K562 (cell line): ENCODE measurements around the gene SHISA9. TPM values are rescaled to one million over a fixed set of nuclear protein-coding genes. Genes with fewer than 3 reads are reported as not detected.

ENCODE experiments used
- ATAC-seq: fragments of 200-7000 bp; cut with Tn5 transposase; 3 replicates; pipeline ENCODE4 v1.9.1; 2020; ENCODE audit warnings: moderate library complexity
- BruUV-seq: library from RNA; stranded (reverse); fragments of 400-500 nt; replicated peaks from 2 replicates; lab custom pipeline; 2021; lab: Mats Ljungman, UMichigan
- CTCF ChIA-PET: fragments of 300-600 bp; formaldehyde crosslinking; extraction: SDS; loops from one replicate; lab custom pipeline; 2021; ENCODE audit warnings: low intra/inter-chr PET ratio; lab: Yijun Ruan, JAX
- POLR2A ChIA-PET: fragments of 300-600, 350-650 bp; sonication (Branson Sonifier 250); formaldehyde crosslinking; extraction: SDS; loops from one replicate; lab custom pipeline; 2021; ENCODE audit warnings: antibody characterized with exemption, inconsistent platforms; lab: Yijun Ruan, JAX
- DNase-seq, 4 experiments: peaks; one replicate each; pipeline versions ENCODE4 v3.0.0 to v3.0.0-alpha.2; 2011 to 2018; ENCODE audit warnings: low spot score in 3 of 4, mixed read lengths in 3 of 4; ENCODE audit errors: extremely low read depth in 1 of 4
- FAIRE-seq: peaks from 2 replicates; lab custom pipeline; 2011; peaks lifted over from hg19 to GRCh38; lab: Jason Lieb, UNC
- H2AFZ ChIP-seq: 2 replicates; pipeline ENCODE4 v1.6.0; 2011; ENCODE audit warnings: low read depth, low read length, control low read depth, inconsistent platforms
- H3K27ac ChIP-seq: fragments of 200-600 bp; 3 replicates; pipeline ENCODE4 v1.8.0; 2011; ENCODE audit warnings: low read depth, mild to moderate bottlenecking, control low read depth, inconsistent platforms, low read length, moderate library complexity, mixed read lengths; ENCODE audit errors: extremely low read depth
- H3K27me3 ChIP-seq, 2 experiments: fragments of 300-600 bp in 1 of 2; 2 replicates in 1 of 2; 3 replicates in 1 of 2; pipeline versions ENCODE4 v1.6.0 to v1.8.0; 2011; ENCODE audit warnings: inconsistent platforms in 2 of 2, low read length in 2 of 2, mild to moderate bottlenecking in 1 of 2, mixed read lengths in 1 of 2, moderate library complexity in 1 of 2; ENCODE audit not compliant: control insufficient read depth in 2 of 2, insufficient read depth in 2 of 2
- H3K36me3 ChIP-seq: fragments of 300-600 bp; 3 replicates; pipeline ENCODE4 v1.8.0; 2011; ENCODE audit warnings: mild to moderate bottlenecking, low read length, inconsistent platforms; ENCODE audit not compliant: control insufficient read depth, insufficient read depth
- H3K4me1 ChIP-seq, 2 experiments: fragments of 200-600 bp in 1 of 2; replicated peaks in 1 of 2; 2 replicates in 1 of 2; 3 replicates in 1 of 2; pipeline versions ENCODE4 v1.5.1 to v1.8.0; 2011; ENCODE audit warnings: inconsistent platforms in 2 of 2, low read length in 2 of 2, mild to moderate bottlenecking in 1 of 2, mixed read lengths in 1 of 2, moderate library complexity in 1 of 2; ENCODE audit not compliant: control insufficient read depth in 2 of 2, insufficient read depth in 2 of 2
- H3K4me2 ChIP-seq: 2 replicates; pipeline ENCODE4 v1.6.1; 2011; ENCODE audit warnings: low read length, control low read depth, inconsistent platforms, mixed read lengths; ENCODE audit not compliant: insufficient read depth
- H3K4me3 ChIP-seq: fragments of 200-600 bp; sonication (generic), shearing (Covaris generic); 2 replicates; pipeline ENCODE4 v1.5.1; 2016; ENCODE audit warnings: control low read depth, inconsistent platforms
- H3K79me2 ChIP-seq: fragments of 200-600 bp; 3 replicates; pipeline ENCODE4 v1.8.0; 2011; ENCODE audit warnings: low read length, inconsistent platforms; ENCODE audit not compliant: control insufficient read depth, insufficient read depth
- H3K9ac ChIP-seq, 2 experiments: 2 replicates each; pipeline versions ENCODE4 v1.6.0 to v1.6.1; 2011; ENCODE audit warnings: low read depth in 2 of 2, low read length in 2 of 2, control low read depth in 1 of 2, inconsistent platforms in 1 of 2, mild to moderate bottlenecking in 1 of 2, mixed read lengths in 1 of 2; ENCODE audit not compliant: insufficient read depth in 1 of 2
- H3K9me1 ChIP-seq: one replicate; pipeline ENCODE4 v1.6.0; 2011; ENCODE audit warnings: inconsistent platforms, mild to moderate bottlenecking, low read length, moderate library complexity; ENCODE audit not compliant: control insufficient read depth, insufficient read depth
- H3K9me3 ChIP-seq: replicated peaks from 2 replicates; pipeline ENCODE4 v1.5.1; 2011; ENCODE audit warnings: low read depth, low read length, inconsistent platforms; ENCODE audit not compliant: control insufficient read depth, insufficient read depth
- H4K20me1 ChIP-seq: replicated peaks from 2 replicates; pipeline ENCODE4 v1.6.1; 2011; ENCODE audit warnings: low read length, inconsistent platforms, mixed read lengths; ENCODE audit not compliant: control insufficient read depth, insufficient read depth
- CBX3 ChIP-seq, 2 experiments: IDR thresholded peaks; 1 replicate in 1 of 2; 2 replicates in 1 of 2; pipeline ENCODE4 v1.6.1; 2012; ENCODE audit warnings: inconsistent platforms in 2 of 2, low read length in 2 of 2, borderline replicate concordance in 1 of 2, control low read depth in 1 of 2
- CREB1 ChIP-seq, 2 experiments: sonication (generic) in 1 of 2; formaldehyde crosslinking in 1 of 2; IDR thresholded peaks; 2 replicates each; pipeline versions ENCODE4 v1.6.1 to v1.8.0; 2012 to 2022; ENCODE audit warnings: inconsistent platforms in 1 of 2, mild to moderate bottlenecking in 1 of 2, missing genetic modification reagents in 1 of 2, moderate library complexity in 1 of 2
- CTCFL ChIP-seq: IDR thresholded peaks from 2 replicates; pipeline ENCODE4 v1.6.1; 2011; ENCODE audit warnings: borderline replicate concordance, low read depth, mild to moderate bottlenecking, moderate library complexity, low read length; ENCODE audit not compliant: insufficient read depth, poor library complexity, severe bottlenecking
- E2F5 ChIP-seq: sonication (generic); formaldehyde crosslinking; IDR thresholded peaks from 2 replicates; pipeline ENCODE4 v1.8.0; 2022; ENCODE audit warnings: mild to moderate bottlenecking, missing genetic modification reagents
- IRF1 ChIP-seq: sonication (generic); formaldehyde crosslinking; IDR thresholded peaks from 2 replicates; pipeline ENCODE4 v1.8.0; 2022; ENCODE audit warnings: missing genetic modification reagents, mild to moderate bottlenecking, borderline replicate concordance
- MLX ChIP-seq, 2 experiments: fragments of 450-650 bp in 1 of 2; sonication (generic) in 1 of 2; formaldehyde crosslinking; conservative IDR thresholded peaks; 2 replicates each; pipeline versions ENCODE4 v1.4.0 to v1.8.1; 2020 to 2022; ENCODE audit warnings: mild to moderate bottlenecking in 1 of 2, missing genetic modification reagents in 1 of 2
- NFE2 ChIP-seq: IDR thresholded peaks from 2 replicates; pipeline ENCODE4 v1.6.1; 2014; ENCODE audit warnings: antibody characterized with exemption, low read depth
- NRF1 ChIP-seq, 2 experiments: fragments of 450-650 bp; IDR thresholded peaks in 1 of 2; conservative IDR thresholded peaks in 1 of 2; 2 replicates each; pipeline ENCODE4 v1.6.1; 2014; ENCODE audit warnings: mild to moderate bottlenecking in 2 of 2
- ZKSCAN1 ChIP-seq: fragments of 150-350 bp; IDR thresholded peaks from 2 replicates; pipeline ENCODE4 v1.6.1; 2016; ENCODE audit warnings: low read depth, low read length
- WGBS: fragments of 100-300 bp; shearing (Covaris generic); methylation state at CpG from one replicate; pipeline ENCODE4 v1.1.6; 2016; ENCODE audit warnings: low coverage, mixed read lengths; ENCODE audit not compliant: insufficient coverage; ENCODE audit errors: missing lambda C conversion rate; 5-methylcytosine and 5-hydroxymethylcytosine counted together
- in situ Hi-C: fragments of 300-500 bp; cut with MboI; formaldehyde crosslinking; loops from 4 replicates; pipeline ENCODE4 v1.15.0; 2018; ENCODE audit warnings: inconsistent platforms, mixed read lengths
- intact Hi-C: fragments of 100-400 bp; cut with micrococcal nuclease; formaldehyde crosslinking; loops from 2 replicates; pipeline ENCODE4 v1.14.2; 2022
- polyA plus RNA-seq, 8 experiments: library from polyadenylated mRNA; depleted of rRNA in 4 of 8; stranded (reverse) in 5 of 8; unstranded in 3 of 8; fragments of >200 nt; fragmentation: Nextera tagmentation in 2 of 8; fragmentation: Illumina TruSeq in 1 of 8; extraction: Ambion mirVana in 2 of 8; extraction: Trizol in 1 of 8; gene quantifications; 2 replicates each; pipeline versions ENCODE4 v1.2.1 to v1.2.3, GENCODE V29; 2011 to 2014; ENCODE audit warnings: inconsistent platforms in 1 of 8, missing spikeins in 1 of 8
- total RNA-seq, 7 experiments: library from RNA; depleted of rRNA in 6 of 7; stranded (reverse); fragments of >200 nt in 6 of 7; fragmentation: Illumina TruSeq in 2 of 7; extraction: Trizol in 2 of 7; gene quantifications; 2 replicates each; pipeline versions ENCODE4 v1.2.1 to v1.2.3, GENCODE V29; 2011 to 2021; ENCODE audit warnings: low replicate concordance in 1 of 7

Gene SHISA9
- total and polyA plus RNA-seq, 9 of the 15 experiments (the other 6 are each of a cell fraction or from before 2014, with no cell fraction given): under 0.01 to 0.16 (median 0.01) TPM; not detected in 6

GRCh38 chr16:13052431-13052830 lies 151.0 kb downstream of the SHISA9 start:
- CTCF ChIA-PET: no interaction called here
- BruUV-seq: no TSS peak
- Histone ChIP-seq H3K9me1 (no peaks in the 10 kb centered on the region), H3K4me2 (no peak overlapping the region), H3K79me2 (no peaks in the 10 kb centered on the region), H3K4me1 (no peaks in the 10 kb centered on the region)
- intact Hi-C loops (no loop called here), in situ Hi-C loops (no loop called here)
- ATAC-seq: no peak
- TF ChIP-seq CTCFL: no peak
- no peak for TF ChIP-seq NFE2
- TF ChIP-seq NRF1 (conservative IDR thresholded peaks at IDR 0.05 in 1 of 2, IDR thresholded peaks at IDR 0.05 in 1 of 2): no peak
- no peak for TF ChIP-seq CBX3 (IDR thresholded peaks at IDR 0.05; ENCODE audit: borderline replicate concordance in 1 of 2, low read length in 2 of 2)
- TF ChIP-seq IRF1 (CRISPR knock-in tag): no peak
- no peak for TF ChIP-seq CREB1 (IDR thresholded peaks at IDR 0.05)
- no peak for TF ChIP-seq CREB1 (CRISPR knock-in tag; IDR thresholded peaks at IDR 0.05)
- TF ChIP-seq MLX (CRISPR knock-in tag; conservative IDR thresholded peaks at IDR 0.05): no peak
- no peak for TF ChIP-seq E2F5 (CRISPR knock-in tag)
- TF ChIP-seq ZKSCAN1: no peak
- TF ChIP-seq, all 486 proteins: peak for 0
- no peaks in the 10 kb centered on the region for H3K27me3 ChIP-seq
- DNase-seq (no peak), FAIRE-seq (no peak)
- H3K36me3 ChIP-seq: no peaks in the 10 kb centered on the region
- no peak overlapping the region for H2AFZ ChIP-seq
- POLR2A ChIA-PET: no interaction called here
- H3K4me3 ChIP-seq: no peak overlapping the region
- H3K9ac ChIP-seq: no peak overlapping the region
- no peaks in the 10 kb centered on the region for H4K20me1 ChIP-seq
- 0% methylated on average over 1 of the region's 1 CpG for WGBS
- no peak overlapping the region for H3K27ac ChIP-seq
- no peaks in the 10 kb centered on the region for H3K9me3 ChIP-seq
